ENCODE measurements around the gene IGFBP3. TPM values are rescaled to one million over a fixed set of nuclear protein-coding genes. Genes with fewer than 3 reads are reported as not detected.
A peak's percentile ranks its signal among the peaks of the same experiment; 100 is the strongest.

IGFBP3 gene
- total RNA-seq, 1 experiment from 2014 or later, result 237 TPM

DNA sequence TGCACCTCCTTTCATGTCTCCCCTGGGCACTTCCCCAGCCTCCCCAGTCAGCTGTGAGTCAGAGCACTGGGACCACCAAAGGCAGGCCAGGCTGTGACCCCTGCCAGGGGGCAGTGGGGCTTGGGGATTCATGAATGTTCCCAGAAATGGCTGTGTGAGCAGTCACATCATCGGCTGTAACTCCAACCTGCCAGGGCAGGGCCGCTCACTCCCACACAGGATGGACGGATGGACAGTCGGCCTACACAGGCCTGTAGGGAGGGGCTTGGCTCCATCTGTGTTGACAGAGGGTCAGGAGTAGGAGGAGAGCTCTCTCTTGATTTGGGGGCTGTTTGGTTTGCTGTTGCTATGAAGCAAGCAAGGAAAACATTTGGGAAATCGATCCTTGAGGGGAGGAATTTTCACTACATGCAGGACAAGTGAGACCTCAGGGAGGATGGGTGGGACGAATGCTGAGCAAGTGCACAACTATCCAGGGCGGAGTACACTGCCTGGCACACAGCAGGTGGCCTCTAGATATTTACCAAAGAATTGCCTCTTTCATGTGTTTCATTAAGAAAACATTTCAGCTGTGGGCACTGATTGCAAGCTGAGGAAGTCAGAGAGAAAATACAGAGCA is 35.7 kb downstream of the IGFBP3 start:
- Histone ChIP-seq H4K20me1 (ENCODE audit: insufficient read depth) (no peaks in the 10 kb centered on the region), H3K27me3 (ENCODE audit: insufficient read depth, low read depth) (no peaks in the 10 kb centered on the region), H3K4me1 (replicated peaks; ENCODE audit: insufficient read depth) (peaks cover 70% of the 10 kb centered on the region), H3K9me2 (ENCODE audit: insufficient read depth) (no peaks in the 10 kb centered on the region), H3K4me2 (peak overlapping the region; percentile 92), H3K27ac (peak overlapping the region; percentile 87), H3K4me3 (peak overlapping the region; percentile 2; the same call in 1 of the 2 replicates), H3K36me3 (ENCODE audit: low read depth) (no peaks in the 10 kb centered on the region), H3K9me3 (ENCODE audit: insufficient read depth, low read depth) (no peaks in the 10 kb centered on the region), H2AFZ (0 out of 2 replicates have a peak overlapping the region, but pooled peaks have one; percentile 5), H3F3A (ENCODE audit: insufficient read depth, low read depth) (peaks cover 46% of the 10 kb centered on the region), H3K79me2 (ENCODE audit: low read depth) (peaks cover 17% of the 10 kb centered on the region)
- DNase-seq, result peak; percentile 80 to 99
- CTCF ChIA-PET, result interaction anchor here (0.9 to 1.3 kb wide), 2 partner anchors 33 to 34 kb away, joined by 3 to 5 read pairs; no protein-coding TSS in a partner anchor
- no TSS peak for BruUV-seq (replicated peaks)
- POLR2A ChIA-PET (ENCODE audit: unreplicated experiment), result interaction anchor here (0.7 kb wide), 3 partner anchors 836 to 1117 kb away, joined by 3 to 4 read pairs (median 4); no protein-coding TSS in a partner anchor
- intact Hi-C loops (cut with micrococcal nuclease; ENCODE audit: unreplicated experiment), result loop anchor here (1.0 kb wide), 1 partner anchor 93 kb away; no protein-coding TSS in a partner anchor
- no peak for TF ChIP-seq EZH2 (IDR thresholded peaks at IDR 0.05; ENCODE audit: low read depth)
- TF ChIP-seq, protein P1, sequence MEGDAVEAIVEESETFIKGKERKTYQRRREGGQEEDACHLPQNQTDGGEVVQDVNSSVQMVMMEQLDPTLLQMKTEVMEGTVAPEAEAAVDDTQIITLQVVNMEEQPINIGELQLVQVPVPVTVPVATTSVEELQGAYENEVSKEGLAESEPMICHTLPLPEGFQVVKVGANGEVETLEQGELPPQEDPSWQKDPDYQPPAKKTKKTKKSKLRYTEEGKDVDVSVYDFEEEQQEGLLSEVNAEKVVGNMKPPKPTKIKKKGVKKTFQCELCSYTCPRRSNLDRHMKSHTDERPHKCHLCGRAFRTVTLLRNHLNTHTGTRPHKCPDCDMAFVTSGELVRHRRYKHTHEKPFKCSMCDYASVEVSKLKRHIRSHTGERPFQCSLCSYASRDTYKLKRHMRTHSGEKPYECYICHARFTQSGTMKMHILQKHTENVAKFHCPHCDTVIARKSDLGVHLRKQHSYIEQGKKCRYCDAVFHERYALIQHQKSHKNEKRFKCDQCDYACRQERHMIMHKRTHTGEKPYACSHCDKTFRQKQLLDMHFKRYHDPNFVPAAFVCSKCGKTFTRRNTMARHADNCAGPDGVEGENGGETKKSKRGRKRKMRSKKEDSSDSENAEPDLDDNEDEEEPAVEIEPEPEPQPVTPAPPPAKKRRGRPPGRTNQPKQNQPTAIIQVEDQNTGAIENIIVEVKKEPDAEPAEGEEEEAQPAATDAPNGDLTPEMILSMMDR (conservative IDR thresholded peaks at IDR 0.05), result no peak

- DNase-seq, result peak in 1 of 2 experiments; percentile 13
- H3K9me3 ChIP-seq (ENCODE audit: insufficient read depth, low read depth), result peaks cover 8% of the 10 kb centered on the region; the same call in 1 of the 2 replicates
- no peak overlapping the region for H3K4me3 ChIP-seq
- H3K27ac ChIP-seq, result peak overlapping the region; percentile 87; the same call in 1 of the 2 replicates
- intact Hi-C loops (cut with micrococcal nuclease; ENCODE audit: unreplicated experiment), result no loop called here
- TF ChIP-seq, protein P1 (conservative IDR thresholded peaks at IDR 0.05), result no peak
- TF ChIP-seq EZH2 (IDR thresholded peaks at IDR 0.05; ENCODE audit: low read depth), result no peak
- no peaks in the 10 kb centered on the region for H3K36me3 ChIP-seq (ENCODE audit: low read depth)
- H3K79me2 ChIP-seq (ENCODE audit: low read depth), result peaks cover 17% of the 10 kb centered on the region
- peaks cover 65% of the 10 kb centered on the region for H3K4me1 ChIP-seq (replicated peaks; ENCODE audit: insufficient read depth)
- no peak overlapping the region for H3K4me2 ChIP-seq
- H2AFZ ChIP-seq, result no peak overlapping the region
- POLR2A ChIA-PET (ENCODE audit: unreplicated experiment), result interaction anchor here (0.6 kb wide), 1 partner anchor 345 kb away, joined by 5 read pairs; no protein-coding TSS in a partner anchor
- peaks cover 46% of the 10 kb centered on the region for H3F3A ChIP-seq (ENCODE audit: insufficient read depth, low read depth)
- H3K9me2 ChIP-seq (ENCODE audit: insufficient read depth), result no peaks in the 10 kb centered on the region
- H3K27me3 ChIP-seq (ENCODE audit: insufficient read depth, low read depth), result no peaks in the 10 kb centered on the region
- CTCF ChIA-PET, result no interaction called here
- no peaks in the 10 kb centered on the region for H4K20me1 ChIP-seq (ENCODE audit: insufficient read depth)
- BruUV-seq (replicated peaks), result no TSS peak
These were observed 36.9 kb downstream of the IGFBP3 start for GRCh38 chr7:45884136-45884535.

DNA sequence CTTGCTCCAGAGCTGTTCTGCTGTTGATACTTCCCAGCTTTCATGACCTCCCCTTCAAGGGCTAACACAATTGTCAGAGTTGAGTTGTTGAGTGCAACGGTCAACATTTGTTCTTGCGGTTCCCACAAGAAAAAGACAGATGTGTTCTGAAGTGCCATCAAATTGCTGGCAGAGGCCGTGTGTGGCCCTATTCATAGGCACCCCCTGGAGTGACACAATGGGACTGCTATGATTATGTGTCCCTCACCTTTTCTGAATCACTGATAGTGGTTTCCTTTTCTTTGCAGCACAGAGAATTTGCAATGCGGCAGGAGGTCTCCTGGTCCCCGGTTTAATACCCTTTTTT is 38.6 kb downstream of the IGFBP3 start:
- Histone ChIP-seq H3K4me1 (replicated peaks; ENCODE audit: insufficient read depth) (peaks cover 54% of the 10 kb centered on the region), H3K4me2 (peak overlapping the region; percentile 24)
- POLR2A ChIA-PET (ENCODE audit: unreplicated experiment), result interaction anchor here (0.6 kb wide), 1 partner anchor 708 kb away, joined by 10 read pairs; no protein-coding TSS in a partner anchor

More for the DNA sequence above, 38.6 kb downstream of the IGFBP3 start:
- no peak for DNase-seq
- no peaks in the 10 kb centered on the region for H3K27me3 ChIP-seq (ENCODE audit: insufficient read depth, low read depth)
- BruUV-seq (replicated peaks), result no TSS peak
- no peaks in the 10 kb centered on the region for H3K36me3 ChIP-seq (ENCODE audit: low read depth)
- H3K79me2 ChIP-seq (ENCODE audit: low read depth), result peaks cover 10% of the 10 kb centered on the region
- TF ChIP-seq, protein P1 (conservative IDR thresholded peaks at IDR 0.05), result no peak
- no peak for TF ChIP-seq EZH2 (IDR thresholded peaks at IDR 0.05; ENCODE audit: low read depth)
- H3K9me3 ChIP-seq (ENCODE audit: insufficient read depth, low read depth), result peaks cover 25% of the 10 kb centered on the region; the same call in 1 of the 2 replicates
- CTCF ChIA-PET, result no interaction called here
- no peak overlapping the region for H2AFZ ChIP-seq
- no peaks in the 10 kb centered on the region for H3K9me2 ChIP-seq (ENCODE audit: insufficient read depth)
- peak overlapping the region; percentile 80 for H3K27ac ChIP-seq
- no peak overlapping the region for H3K4me3 ChIP-seq
- intact Hi-C loops (cut with micrococcal nuclease; ENCODE audit: unreplicated experiment), result no loop called here
- H3F3A ChIP-seq (ENCODE audit: insufficient read depth, low read depth), result peaks cover 46% of the 10 kb centered on the region
- no peaks in the 10 kb centered on the region for H4K20me1 ChIP-seq (ENCODE audit: insufficient read depth)
